GM19035 (cell line): ENCODE data around the gene CEBPG.

ENCODE experiments used
- ATAC-seq: cut with Tn5 transposase; IDR thresholded peaks from one replicate; pipeline ENCODE4 v1.9.1; 2021; ENCODE audit not compliant: unreplicated experiment

CEBPG gene

DNA sequence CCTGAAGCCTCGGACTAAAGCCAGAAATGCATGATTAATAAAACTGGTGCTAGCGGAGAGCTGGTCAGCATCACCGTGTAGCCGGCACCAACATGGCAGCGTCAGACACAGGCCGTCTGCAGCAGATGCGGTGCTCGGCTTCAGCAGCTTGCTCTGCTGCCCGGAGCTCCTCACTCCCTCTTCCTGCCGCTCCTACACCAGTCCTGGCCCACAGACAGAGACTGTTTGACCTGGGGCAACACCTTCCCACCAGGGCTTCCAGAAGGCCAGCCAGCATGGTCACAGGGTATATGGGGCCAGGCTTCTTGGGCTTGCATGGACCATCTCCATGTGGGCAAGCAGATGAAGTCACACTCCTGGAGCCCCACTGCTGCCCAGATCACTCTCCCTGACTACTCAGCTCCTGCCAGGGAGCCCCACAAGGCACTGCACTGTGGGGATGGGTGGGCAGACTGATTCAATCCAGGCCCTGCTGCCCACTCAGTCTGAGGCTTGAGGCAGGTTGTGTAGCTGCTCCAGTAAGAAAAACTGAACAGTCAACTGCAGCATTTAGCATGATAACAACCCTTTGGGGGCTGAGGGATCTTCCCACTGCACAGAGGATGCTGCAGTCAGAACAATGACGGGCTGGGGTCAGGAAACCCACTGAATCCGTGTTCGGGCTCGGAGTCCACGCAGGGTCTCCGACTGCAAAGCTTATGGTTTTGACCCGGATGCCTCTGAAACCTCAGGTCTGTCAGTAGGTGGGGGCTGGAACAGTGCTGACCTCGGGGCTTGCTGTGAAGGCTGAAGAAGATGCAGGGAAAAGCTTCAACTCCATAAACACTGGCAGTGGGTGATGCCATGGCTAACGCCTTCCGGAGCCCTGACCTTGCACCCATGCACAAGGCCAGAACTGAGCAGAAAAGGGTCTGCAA lies 45.6 kb downstream of the CEBPG start:
- no peak for ATAC-seq

DNA sequence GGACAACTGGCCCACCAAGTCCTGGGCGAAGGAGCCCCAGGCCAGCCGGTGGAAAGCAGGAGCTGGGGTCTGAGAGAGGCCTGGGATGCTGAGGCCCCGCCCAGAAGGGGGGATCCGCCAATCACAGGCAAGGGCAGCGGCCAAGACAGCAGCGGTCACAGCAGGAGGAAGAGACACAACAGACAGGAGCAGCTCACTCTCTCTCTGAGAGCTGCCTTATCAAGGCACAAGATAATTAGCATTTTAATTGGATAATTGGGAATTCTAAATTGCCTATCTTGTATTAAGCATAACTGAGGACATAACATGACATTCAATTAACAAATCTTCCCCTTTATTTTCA lies 46.2 kb downstream of the CEBPG start:
- ATAC-seq, result no peak

DNA sequence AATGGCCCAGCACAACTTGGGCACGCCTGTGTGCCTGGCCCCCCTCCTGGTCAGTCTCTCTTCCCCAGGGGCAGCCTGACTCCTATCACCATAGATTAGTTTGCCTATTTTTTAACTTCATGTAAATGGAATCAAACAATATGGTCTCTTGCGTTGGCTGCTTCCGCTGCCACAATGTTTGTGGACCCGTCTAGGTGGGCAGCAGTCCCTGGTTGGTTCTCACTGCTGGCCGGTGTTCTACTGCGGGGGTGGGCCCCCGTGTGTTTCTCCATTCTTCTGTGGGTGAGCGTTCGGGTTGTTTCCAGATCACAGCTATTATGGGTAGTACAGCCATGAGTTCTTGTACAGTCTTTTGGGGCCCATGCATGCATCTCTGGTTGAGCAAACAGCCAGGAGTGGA lies 47.3 kb downstream of the CEBPG start:
- ATAC-seq, result no peak

DNA sequence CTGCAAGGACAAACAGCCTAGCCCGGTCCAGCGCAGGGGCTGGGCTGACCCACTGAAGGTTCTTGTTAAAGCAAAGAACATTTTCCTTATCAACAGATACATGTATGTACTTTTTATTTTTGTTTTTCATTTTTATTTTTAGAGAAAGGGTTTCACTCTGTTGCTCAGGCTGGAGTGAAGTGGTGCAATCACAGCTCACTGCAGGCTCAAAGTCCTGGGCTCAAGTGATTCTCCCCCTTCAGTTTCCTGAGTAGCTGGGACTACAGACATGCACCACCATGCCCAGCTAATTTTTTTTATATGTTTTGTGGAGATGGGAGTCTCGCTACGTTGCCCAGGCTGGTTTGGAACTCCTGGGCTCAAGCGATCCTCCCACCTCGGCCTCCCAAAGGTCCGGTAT lies 47.9 kb downstream of the CEBPG start:
- no peak for ATAC-seq

DNA sequence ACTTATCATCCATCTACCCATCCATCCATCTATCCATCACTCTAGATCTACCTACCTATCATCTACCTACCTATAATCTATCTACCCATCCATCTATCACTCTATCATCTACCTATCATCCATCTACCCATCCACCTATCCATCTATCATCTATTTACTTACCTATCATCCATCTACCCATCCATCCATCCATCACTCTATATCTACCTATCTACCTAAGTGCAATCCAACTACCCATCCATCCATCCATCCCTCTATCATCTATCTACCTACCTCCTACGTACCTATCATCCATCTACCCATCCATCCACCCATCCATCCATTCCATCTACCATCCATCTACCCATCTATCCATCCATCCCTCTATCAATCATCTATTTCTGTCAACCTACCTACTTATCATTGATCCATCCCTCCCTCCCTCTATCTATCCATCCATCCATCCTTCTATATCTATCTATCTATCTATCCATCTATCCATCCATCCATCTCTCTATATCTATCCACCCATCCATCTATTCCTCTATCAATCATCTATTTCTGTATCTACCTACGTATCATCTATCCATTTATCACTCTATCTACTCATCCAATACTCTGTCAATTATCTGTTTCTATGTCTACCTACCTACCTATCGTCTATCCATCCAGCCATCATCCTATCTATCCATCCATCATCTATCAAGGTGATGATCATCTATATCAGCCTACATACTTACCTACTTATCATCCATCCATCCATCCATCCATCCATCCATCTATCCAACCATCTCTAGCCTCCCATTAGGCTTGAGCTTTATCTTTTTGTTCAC lies 49.1 kb downstream of the CEBPG start:
- ATAC-seq, result no peak

DNA sequence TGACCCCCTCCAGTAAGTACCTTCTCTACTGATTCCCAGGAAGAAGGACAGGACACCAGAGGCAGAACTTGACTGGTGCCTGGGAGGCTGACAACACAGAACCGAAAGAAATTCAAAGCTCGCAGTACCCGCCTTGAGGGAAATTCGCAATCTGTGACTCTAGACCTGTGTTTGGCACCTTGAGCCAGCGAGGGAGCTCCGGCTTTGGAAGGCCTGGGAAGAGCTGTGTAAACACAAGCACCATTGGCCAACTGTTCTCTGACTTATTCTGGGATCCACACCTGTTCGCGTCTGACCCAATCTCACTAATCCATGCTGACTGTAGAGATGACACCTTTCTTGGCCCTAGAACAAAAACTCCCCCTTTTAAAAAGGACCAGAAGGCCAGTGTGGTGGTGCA lies 50.7 kb downstream of the CEBPG start:
- no peak for ATAC-seq

DNA sequence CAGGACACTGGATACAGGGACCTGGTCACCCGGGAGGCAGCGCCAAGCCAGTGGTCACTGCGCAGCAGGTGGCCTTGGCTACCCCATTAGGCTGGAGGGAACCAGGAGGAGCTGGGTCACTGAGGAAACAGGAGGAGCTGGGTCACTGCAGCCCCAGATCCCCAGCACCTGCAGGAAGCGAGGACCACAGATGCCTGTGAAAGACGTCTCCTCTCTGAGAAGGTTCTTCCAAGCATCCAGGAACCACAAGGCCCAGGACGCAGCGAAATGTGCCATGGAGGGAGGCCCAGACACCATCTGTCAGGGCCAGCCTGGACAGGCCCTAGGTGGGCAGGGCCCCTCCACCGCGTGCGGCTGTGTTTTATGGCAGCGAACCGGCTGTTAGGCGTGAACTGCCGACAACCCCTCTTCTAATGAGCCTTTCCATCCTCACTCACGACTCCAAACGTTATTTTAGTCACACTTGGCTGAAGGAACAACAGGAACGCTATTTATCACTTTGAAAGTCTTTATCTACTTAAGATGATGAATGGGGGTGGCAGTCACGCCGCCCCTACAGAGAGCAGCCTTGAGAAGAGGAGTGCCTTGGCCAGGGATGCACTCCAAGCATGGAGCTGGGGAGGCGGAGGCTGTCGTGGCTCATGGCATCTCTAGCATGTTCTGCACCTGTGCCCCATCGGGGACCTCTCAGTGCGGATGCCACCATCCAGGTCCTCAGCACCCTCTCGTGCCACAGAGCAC lies 53.3 kb downstream of the CEBPG start:
- ATAC-seq, result no peak

DNA sequence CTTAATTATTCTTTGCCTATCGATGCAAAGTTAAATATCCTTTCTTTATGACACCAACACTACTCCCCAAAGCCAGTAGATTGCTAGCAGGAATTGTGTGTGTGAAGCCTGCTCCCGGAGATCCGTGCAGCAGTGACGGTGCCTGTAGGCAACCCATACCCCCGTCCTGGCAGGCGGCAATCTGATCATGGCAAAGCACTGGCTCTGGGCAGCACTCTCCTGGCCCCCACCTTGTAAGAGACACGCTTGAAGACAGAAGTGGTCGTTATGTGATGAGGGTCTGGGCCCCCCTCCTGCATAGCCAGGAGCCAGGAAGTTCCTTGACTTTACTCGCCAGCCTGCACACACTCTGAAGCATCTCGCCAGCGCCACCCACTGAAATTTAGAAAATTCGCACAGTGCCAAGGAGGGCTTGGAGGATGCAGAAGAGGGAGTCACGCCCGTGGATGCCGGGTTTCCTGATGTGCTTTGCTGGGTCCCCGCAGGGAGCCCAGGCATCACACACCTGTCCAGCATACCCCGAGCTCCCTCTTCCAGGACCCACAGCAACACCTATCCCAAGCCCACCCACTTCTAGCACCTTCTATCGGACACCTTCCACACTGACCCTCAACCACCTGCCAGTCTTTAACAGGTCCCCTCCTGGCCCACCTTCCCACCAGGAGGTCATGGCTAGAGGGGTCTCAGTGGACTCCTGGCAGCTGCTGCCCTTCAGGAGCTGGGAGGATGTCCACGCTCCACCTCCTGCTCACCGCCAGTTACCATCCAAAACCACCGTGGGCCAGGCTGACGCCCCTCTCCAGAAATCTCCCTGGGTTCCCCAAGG lies 54.5 kb downstream of the CEBPG start:
- no peak for ATAC-seq

DNA sequence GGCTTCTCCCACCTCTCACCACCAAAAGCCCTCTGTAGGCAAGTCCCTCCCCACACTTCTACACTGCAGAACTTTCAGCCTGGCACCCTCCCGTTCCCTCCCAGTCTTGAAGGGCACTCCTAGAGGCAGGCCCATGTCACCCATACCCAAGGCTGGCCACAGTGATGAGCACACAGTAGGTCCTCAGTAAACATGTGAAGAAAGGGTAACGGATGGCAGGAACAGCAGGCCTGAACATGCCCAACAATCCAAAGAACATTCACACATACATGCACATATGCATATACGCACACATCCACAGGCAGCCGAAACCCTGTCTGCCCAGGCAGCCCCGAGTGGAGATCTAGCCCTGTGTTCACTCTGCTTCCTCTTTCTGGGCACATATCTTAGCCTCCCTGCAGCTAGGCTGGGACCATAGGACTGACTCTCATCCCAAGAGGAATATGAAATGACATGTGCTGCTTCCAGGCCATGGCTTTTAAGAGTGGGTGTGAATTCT lies 55.2 kb downstream of the CEBPG start:
- ATAC-seq, result no peak

DNA sequence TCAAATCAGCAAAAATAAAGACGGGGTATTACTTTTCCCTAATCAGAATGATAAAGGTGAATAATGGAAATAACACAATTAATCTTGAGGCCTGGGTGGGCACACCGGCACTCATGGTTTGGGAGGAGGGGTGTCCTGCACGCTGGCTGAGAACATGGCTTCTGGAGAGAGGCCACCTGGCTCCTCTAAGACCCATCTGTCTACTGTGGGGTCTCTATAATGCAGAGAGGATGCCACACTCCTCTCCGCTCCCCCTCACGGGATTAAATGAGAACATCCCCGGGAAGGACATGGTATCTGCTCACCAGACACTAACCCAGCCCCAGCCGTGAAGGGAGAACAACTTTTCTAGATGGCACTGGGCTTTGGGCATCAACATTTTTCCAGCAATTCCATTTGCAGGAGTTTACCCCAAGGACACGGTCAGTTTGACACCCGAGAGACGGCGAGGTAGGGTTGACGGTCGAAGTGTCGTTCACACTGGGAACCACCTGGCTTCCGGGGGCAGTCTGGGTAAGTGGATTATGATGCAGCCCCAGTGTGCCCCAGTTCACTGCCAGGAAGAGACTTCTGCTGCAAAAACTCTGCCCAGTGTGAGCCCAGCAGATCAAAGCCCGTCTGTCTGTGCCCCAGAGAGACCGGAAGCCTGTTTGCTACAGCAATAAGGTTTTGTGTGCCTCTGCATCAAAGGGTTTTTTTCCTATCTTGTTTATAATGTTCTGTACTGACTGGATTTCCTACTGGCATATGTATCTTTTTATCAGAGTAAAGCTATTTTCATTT lies 56.6 kb downstream of the CEBPG start:
- no peak for ATAC-seq

DNA sequence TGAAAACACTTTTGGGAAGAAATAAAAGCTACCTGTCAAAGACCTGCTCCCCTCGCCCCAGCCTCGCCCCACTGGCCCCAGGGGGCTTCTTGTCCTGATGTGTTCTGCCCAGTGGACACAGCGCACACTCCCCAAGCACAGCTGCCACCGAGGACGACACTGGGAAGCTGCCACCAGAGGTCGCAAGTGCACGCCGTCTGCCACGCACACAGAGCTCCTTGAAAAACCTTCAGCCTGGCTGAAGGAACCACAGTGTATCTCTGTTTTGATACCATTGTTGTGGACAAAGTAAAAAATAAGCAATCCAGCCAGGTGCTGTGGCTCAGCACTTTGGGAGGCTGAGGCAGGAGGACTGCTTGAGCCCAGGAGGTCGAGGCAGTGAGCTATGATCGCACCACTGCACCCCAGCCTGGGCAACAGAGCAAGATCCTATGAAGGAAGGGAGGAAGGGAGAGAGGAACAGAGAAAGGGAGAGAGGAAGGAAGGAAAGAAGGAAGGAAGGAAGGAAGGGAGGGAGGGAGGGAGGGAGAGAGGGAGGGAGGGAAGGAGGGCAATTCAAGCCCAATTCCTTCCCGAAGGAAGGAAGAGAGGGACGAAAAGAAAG lies 57.3 kb downstream of the CEBPG start:
- no peak for ATAC-seq

DNA sequence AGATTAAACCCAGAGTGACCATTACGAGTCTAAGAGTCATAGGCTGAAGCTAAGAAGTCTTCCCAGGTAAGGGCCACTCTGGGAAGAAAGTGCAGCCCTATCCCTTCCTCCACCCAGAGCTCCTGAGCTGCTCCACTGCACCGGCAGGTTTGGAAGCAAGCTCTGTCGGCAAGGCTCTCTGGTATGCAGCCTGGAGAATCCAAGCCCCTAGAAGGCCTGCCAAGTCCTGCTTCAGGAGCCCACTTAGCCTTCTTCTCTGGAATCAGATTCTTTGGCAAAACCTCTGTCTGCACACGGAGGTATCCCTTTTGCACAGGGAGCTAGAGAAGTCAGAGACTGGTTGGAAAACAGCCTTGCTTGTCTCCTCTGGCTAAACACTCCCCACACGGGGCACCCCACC lies 58.5 kb downstream of the CEBPG start:
- ATAC-seq, result no peak
